Stimulated activated CD4-positive, alpha-beta T cell treated with anti-CD3 and anti-CD28 coated beads, Interleukin-1b, Interleukin-23, amount 100 ng/mL, for 48 hours (primary cell): ENCODE measurements around the gene LMAN1L.

Experiments
- DNase-seq: peaks from one replicate; pipeline ENCODE4 v3.0.0-alpha.2; 2020

The LMAN1L gene

GRCh38 chr15:74839526-74840395, 27.1 kb downstream of the LMAN1L start:
- no peak for DNase-seq

GRCh38 chr15:74840851-74841775, 28.5 kb downstream of the LMAN1L start:
- no peak for DNase-seq

GRCh38 chr15:74841891-74842373, 29.3 kb downstream of the LMAN1L start:
- no peak for DNase-seq

- peak; percentile 92 for DNase-seq
Observed at GRCh38 chr15:74842581-74843444, 30.2 kb downstream of the LMAN1L start, which contains the start of gene ULK3. ULK3 (minus strand) TSS chr15:74843156; CDS start chr15:74843105, 51 bp downstream.

- DNase-seq = no peak
Observed at GRCh38 chr15:74843445-74843828, 30.8 kb downstream of the LMAN1L start.

GRCh38 chr15:74843891-74844299, 31.3 kb downstream of the LMAN1L start:
- no peak for DNase-seq

GRCh38 chr15:74844319-74845207, 31.9 kb downstream of the LMAN1L start:
- DNase-seq = no peak

- peak; percentile 59 for DNase-seq
Observed at GRCh38 chr15:74845208-74845568, 32.6 kb downstream of the LMAN1L start.

GRCh38 chr15:74845581-74845980, 32.9 kb downstream of the LMAN1L start:
- DNase-seq = no peak

GRCh38 chr15:74847432-74847831, 34.8 kb downstream of the LMAN1L start:
- DNase-seq = no peak

- no peak for DNase-seq
Observed at GRCh38 chr15:74850393-74850792, 37.8 kb downstream of the LMAN1L start.

GRCh38 chr15:74851960-74852359, 39.3 kb downstream of the LMAN1L start:
- DNase-seq = no peak

GRCh38 chr15:74854453-74855022, 41.9 kb downstream of the LMAN1L start:
- no peak for DNase-seq

- DNase-seq = no peak
Observed at GRCh38 chr15:74855857-74856256, 43.2 kb downstream of the LMAN1L start.

GRCh38 chr15:74856537-74856936, 43.9 kb downstream of the LMAN1L start:
- no peak for DNase-seq

GRCh38 chr15:74857082-74857655, 44.5 kb downstream of the LMAN1L start:
- DNase-seq = no peak

- no peak for DNase-seq
Observed at GRCh38 chr15:74857671-74858368, 45.2 kb downstream of the LMAN1L start.

- no peak for DNase-seq
Observed at GRCh38 chr15:74858369-74858740, 45.7 kb downstream of the LMAN1L start.

GRCh38 chr15:74863239-74864056, 50.8 kb downstream of the LMAN1L start:
- DNase-seq = no peak
